ENCODE data around the gene UNC13C. TPM values are rescaled to one million over a fixed set of nuclear protein-coding genes. Genes with fewer than 3 reads are reported as not detected.
"Not testable (repeated sequence)": the region's sequence is repeated elsewhere in the genome, so short reads cannot be mapped to it uniquely, and the experiment has no call there.

UNC13C gene
- polyA plus RNA-seq, 1 of the 3 experiments (the other 2 are of a cell fraction), result not detected

DNA sequence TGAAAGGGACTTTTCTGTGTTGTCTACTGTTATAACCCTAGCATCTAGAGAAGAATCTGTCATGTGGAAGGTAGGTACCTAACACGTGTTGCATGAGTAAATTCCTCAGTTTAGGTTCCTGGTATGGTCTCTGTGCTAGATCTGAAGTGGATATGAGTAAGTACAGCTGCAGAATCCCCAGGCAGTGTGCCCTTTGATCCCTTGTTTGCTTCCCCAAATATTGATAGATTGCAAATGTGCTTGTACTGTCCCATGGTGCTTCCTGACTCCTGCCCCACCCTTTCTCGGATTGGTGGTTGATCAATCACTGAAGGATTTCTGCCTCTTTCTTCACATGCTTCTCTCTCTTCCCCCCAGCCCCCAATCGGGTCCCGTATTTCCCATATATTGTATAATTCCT lies 450.4 kb downstream of the UNC13C start (continued):
- TF ChIP-seq USF2 (IDR thresholded peaks at IDR 0.05; ENCODE audit: borderline replicate concordance, low read depth, low read length) (no peak), JUND (IDR thresholded peaks at IDR 0.05) (no peak), YY1 (IDR thresholded peaks at IDR 0.05; ENCODE audit: low read depth) (no peak)

GRCh38 chr15:54450288-54450687 lies 472.0 kb downstream of the UNC13C start:
- H2AFZ ChIP-seq (ENCODE audit: low read depth); CTCF ChIA-PET: not testable (repeated sequence)
- 11% methylated on average over 5 of the region's 9 CpGs for WGBS (ENCODE audit: low lambda C conversion rate)

GRCh38 chr15:54456413-54456812 lies 478.2 kb downstream of the UNC13C start:
- H4K20me1 ChIP-seq (ENCODE audit: insufficient read depth), result no peaks in the 10 kb centered on the region
- no peaks in the 10 kb centered on the region for H3K9me2 ChIP-seq
- no peak overlapping the region for H3K4me2 ChIP-seq
- H3K4me1 ChIP-seq (ENCODE audit: control insufficient read depth in 1 of 2, insufficient read depth in 2 of 2, low read depth in 1 of 2, low read length in 1 of 2), result no peaks in the 10 kb centered on the region
- no peaks in the 10 kb centered on the region for H3K79me2 ChIP-seq (ENCODE audit: insufficient read depth)
- 2% methylated on average over 1 of the region's 1 CpG for WGBS (ENCODE audit: low lambda C conversion rate)
- H3K9me3 ChIP-seq, result no peaks in the 10 kb centered on the region
- no peak for DNase-seq
- CTCF ChIA-PET, result no interaction called here
- no peaks in the 10 kb centered on the region for H3K36me3 ChIP-seq (replicated peaks in 1 of 2; ENCODE audit: control insufficient read depth in 1 of 2, insufficient read depth in 2 of 2, low read length in 1 of 2)
- no peaks in the 10 kb centered on the region for H3F3A ChIP-seq (replicated peaks; ENCODE audit: insufficient read depth)
- H2AFZ ChIP-seq (ENCODE audit: low read depth), result no peak overlapping the region
- no peaks in the 10 kb centered on the region for H3K27me3 ChIP-seq (ENCODE audit: insufficient read depth)
- no peak overlapping the region for H3K27ac ChIP-seq (ENCODE audit: low read depth in 2 of 2, low read length in 1 of 2)
- POLR2A ChIA-PET, result no interaction called here
- H3K4me3 ChIP-seq (ENCODE audit: low read depth in 2 of 2, low read length in 1 of 2), result no peak overlapping the region
- no peak overlapping the region for H3K9ac ChIP-seq
- no peak for TF ChIP-seq EP300 (IDR thresholded peaks at IDR 0.05; ENCODE audit: borderline replicate concordance in 1 of 2, low read depth in 1 of 2, low read length in 1 of 2)
- no peak for TF ChIP-seq RCOR1 (IDR thresholded peaks at IDR 0.05; ENCODE audit: low read length)
- TF ChIP-seq JUND (IDR thresholded peaks at IDR 0.05), result no peak

More at GRCh38 chr15:54450288-54450687, 472.0 kb downstream of the UNC13C start:
- H3K27ac ChIP-seq (ENCODE audit: low read depth in 2 of 2, low read length in 1 of 2); DNase-seq; H3K9ac ChIP-seq; H3F3A ChIP-seq (replicated peaks; ENCODE audit: insufficient read depth); H3K79me2 ChIP-seq (ENCODE audit: insufficient read depth); H3K4me3 ChIP-seq (ENCODE audit: low read depth in 2 of 2, low read length in 1 of 2); H3K4me2 ChIP-seq; H3K9me2 ChIP-seq; H3K9me3 ChIP-seq; POLR2A ChIA-PET; H3K27me3 ChIP-seq (ENCODE audit: insufficient read depth); H3K36me3 ChIP-seq (replicated peaks in 1 of 2; ENCODE audit: control insufficient read depth in 1 of 2, insufficient read depth in 2 of 2, low read length in 1 of 2); H3K4me1 ChIP-seq (ENCODE audit: control insufficient read depth in 1 of 2, insufficient read depth in 2 of 2, low read depth in 1 of 2, low read length in 1 of 2); H4K20me1 ChIP-seq (ENCODE audit: insufficient read depth): not testable (repeated sequence)

- no peaks in the 10 kb centered on the region for H3F3A ChIP-seq (replicated peaks; ENCODE audit: insufficient read depth)
- no peak overlapping the region for H3K4me3 ChIP-seq (ENCODE audit: low read depth in 2 of 2, low read length in 1 of 2)
- no peak for DNase-seq
- CTCF ChIA-PET, result no interaction called here
- 44% methylated on average over 6 of the region's 17 CpGs for WGBS (ENCODE audit: low lambda C conversion rate)
- no peak overlapping the region for H3K4me2 ChIP-seq
- H3K27ac ChIP-seq (ENCODE audit: low read depth in 2 of 2, low read length in 1 of 2), result no peak overlapping the region
- H3K27me3 ChIP-seq (ENCODE audit: insufficient read depth), result no peaks in the 10 kb centered on the region
- POLR2A ChIA-PET, result no interaction called here
- no peak overlapping the region for H2AFZ ChIP-seq (ENCODE audit: low read depth)
- H3K79me2 ChIP-seq (ENCODE audit: insufficient read depth), result no peaks in the 10 kb centered on the region
- H3K9ac ChIP-seq, result no peak overlapping the region
- no peaks in the 10 kb centered on the region for H4K20me1 ChIP-seq (ENCODE audit: insufficient read depth)
- H3K9me3 ChIP-seq, result no peaks in the 10 kb centered on the region
- H3K9me2 ChIP-seq, result no peaks in the 10 kb centered on the region
- no peaks in the 10 kb centered on the region for H3K36me3 ChIP-seq (replicated peaks in 1 of 2; ENCODE audit: control insufficient read depth in 1 of 2, insufficient read depth in 2 of 2, low read length in 1 of 2)
- no peaks in the 10 kb centered on the region for H3K4me1 ChIP-seq (ENCODE audit: control insufficient read depth in 1 of 2, insufficient read depth in 2 of 2, low read depth in 1 of 2, low read length in 1 of 2)
- TF ChIP-seq FOXM1 (IDR thresholded peaks at IDR 0.05; ENCODE audit: low read depth), result no peak
- no peak for TF ChIP-seq NRF1 (IDR thresholded peaks at IDR 0.05; ENCODE audit: low read depth, low read length)
- TF ChIP-seq EP300 (IDR thresholded peaks at IDR 0.05; ENCODE audit: borderline replicate concordance in 1 of 2, low read depth in 1 of 2, low read length in 1 of 2), result no peak
- TF ChIP-seq SIN3A (IDR thresholded peaks at IDR 0.05; ENCODE audit: borderline replicate concordance, low read depth, low read length), result no peak
- TF ChIP-seq FOXJ3 (CRISPR knock-in tag; IDR thresholded peaks at IDR 0.05), result no peak
- TF ChIP-seq SMC3 (IDR thresholded peaks at IDR 0.05; ENCODE audit: low read depth, low read length), result no peak
- no peak for TF ChIP-seq NFIC (IDR thresholded peaks at IDR 0.05; ENCODE audit: borderline replicate concordance)
- TF ChIP-seq, protein P1, sequence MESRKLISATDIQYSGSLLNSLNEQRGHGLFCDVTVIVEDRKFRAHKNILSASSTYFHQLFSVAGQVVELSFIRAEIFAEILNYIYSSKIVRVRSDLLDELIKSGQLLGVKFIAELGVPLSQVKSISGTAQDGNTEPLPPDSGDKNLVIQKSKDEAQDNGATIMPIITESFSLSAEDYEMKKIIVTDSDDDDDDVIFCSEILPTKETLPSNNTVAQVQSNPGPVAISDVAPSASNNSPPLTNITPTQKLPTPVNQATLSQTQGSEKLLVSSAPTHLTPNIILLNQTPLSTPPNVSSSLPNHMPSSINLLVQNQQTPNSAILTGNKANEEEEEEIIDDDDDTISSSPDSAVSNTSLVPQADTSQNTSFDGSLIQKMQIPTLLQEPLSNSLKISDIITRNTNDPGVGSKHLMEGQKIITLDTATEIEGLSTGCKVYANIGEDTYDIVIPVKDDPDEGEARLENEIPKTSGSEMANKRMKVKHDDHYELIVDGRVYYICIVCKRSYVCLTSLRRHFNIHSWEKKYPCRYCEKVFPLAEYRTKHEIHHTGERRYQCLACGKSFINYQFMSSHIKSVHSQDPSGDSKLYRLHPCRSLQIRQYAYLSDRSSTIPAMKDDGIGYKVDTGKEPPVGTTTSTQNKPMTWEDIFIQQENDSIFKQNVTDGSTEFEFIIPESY (IDR thresholded peaks at IDR 0.05; ENCODE audit: borderline replicate concordance, low read depth), result no peak
- no peak for TF ChIP-seq TCF12 (IDR thresholded peaks at IDR 0.05)
- no peak for TF ChIP-seq IRF3 (IDR thresholded peaks at IDR 0.05; ENCODE audit: low read depth, low read length)
- TF ChIP-seq TEAD4 (IDR thresholded peaks at IDR 0.05; ENCODE audit: borderline replicate concordance, insufficient read depth), result no peak
- TF ChIP-seq, protein P2, sequence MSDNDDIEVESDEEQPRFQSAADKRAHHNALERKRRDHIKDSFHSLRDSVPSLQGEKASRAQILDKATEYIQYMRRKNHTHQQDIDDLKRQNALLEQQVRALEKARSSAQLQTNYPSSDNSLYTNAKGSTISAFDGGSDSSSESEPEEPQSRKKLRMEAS (IDR thresholded peaks at IDR 0.05; ENCODE audit: low read depth), result no peak
- TF ChIP-seq RFX5 (IDR thresholded peaks at IDR 0.05; ENCODE audit: low read length), result no peak
These were observed 484.3 kb downstream of the UNC13C start for GRCh38 chr15:54462511-54462913.
